Fibroblast of peridontal ligament (primary cell): ENCODE results near the gene CACNA1S.

Experiments
- DNase-seq: peaks from one replicate; pipeline ENCODE4 v3.0.0-alpha.2; 2010; ENCODE audit errors: extremely low read depth

Gene CACNA1S

DNA sequence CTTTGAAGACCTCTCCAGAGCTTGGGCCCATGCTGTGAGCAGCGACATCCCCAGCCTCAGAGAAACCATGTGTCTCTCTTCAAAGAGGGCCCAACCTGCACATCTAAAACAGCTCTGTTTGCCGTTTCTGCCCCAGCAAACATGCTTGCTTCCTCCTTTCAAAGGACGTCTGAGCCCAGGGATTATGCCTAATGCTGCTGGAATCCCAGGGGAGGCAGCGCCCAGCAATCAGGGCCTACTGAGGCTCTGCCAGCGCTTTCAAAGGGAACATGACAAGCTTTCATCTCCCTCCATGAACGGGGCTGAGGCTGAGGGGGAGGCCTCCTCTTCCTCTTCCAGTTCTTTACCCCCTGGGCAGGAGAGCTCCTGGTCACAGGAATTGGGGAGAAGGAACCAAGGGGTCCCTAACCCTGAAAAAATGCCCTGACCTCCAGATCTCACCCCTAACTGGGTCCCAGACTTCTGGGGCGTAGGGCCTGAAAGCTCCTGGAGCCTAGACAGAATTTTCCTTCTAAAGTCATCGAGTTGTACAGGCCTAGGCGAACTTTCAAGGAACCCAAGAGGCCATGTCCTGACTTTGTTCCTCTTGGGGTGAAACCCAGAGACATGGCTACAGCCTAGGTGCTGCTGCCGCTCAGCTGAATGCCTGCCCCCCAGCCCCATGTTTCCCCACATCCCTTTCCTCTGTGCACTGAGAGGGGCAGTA is 28.2 kb upstream of the CACNA1S start:
- DNase-seq = no peak

DNA sequence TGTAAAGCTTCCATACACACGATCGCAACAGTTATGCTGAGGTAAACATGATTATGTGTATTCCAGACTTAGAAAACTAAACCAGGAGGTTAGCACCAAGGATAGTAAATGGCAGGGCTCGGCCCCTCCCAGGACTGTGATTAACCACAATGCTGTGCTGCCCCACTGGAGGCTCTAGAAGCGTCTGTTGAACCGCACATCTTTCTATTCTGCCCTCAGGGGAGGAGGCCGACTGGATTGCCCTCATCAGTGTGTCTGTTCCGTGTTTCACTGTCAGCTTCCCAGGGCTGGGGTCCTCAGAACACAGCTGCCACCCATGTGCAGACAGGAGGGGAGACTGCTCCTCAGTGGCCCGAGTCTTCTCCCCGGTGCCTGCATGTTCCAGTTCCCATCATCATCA is 27.5 kb upstream of the CACNA1S start:
- no peak for DNase-seq

DNA sequence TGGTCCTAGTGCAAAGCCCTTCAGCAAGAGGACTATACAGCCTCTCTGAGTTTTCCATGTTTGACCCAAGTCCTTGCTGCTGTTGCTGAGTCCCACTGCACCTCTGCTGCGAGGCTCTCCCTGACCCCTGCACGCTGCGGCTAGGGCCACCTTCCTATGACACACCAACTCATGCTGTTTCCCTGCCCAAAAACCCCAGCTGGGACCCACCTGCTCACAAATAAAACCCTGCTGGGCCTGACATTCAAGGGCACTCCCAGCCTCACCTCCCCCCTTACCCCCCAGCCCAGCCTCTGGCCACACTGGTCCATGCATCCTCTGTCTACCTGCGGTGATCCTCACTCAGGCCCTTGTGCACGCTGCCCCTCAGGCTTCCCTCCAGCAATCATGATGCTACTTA is 27.1 kb upstream of the CACNA1S start:
- no peak for DNase-seq

DNA sequence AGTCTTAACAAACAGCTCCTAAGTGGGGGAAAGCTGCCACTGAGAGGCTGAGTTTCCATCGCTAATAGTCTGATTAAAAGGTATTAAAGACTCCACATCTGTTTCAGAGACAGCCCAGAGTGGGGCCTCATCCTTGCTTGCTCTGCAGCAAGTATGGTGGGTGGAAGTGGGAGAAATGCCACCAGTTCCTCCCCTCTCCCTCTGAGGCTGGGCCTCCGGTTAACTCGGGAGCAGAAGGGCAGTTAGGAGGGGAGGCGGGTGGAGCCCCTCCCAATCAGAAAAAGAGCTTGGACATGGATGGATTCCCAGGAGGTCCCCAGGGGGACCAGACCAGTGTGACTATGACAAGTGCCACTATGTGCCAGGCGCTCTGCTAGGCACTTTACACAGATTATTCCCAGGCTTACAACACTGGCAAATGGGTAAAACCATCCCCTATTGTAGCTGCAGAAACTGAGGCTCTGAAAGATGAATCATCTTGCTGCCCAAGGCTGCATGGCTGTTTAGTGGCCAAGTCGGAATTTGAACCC is 26.1 kb upstream of the CACNA1S start:
- DNase-seq = no peak

DNA sequence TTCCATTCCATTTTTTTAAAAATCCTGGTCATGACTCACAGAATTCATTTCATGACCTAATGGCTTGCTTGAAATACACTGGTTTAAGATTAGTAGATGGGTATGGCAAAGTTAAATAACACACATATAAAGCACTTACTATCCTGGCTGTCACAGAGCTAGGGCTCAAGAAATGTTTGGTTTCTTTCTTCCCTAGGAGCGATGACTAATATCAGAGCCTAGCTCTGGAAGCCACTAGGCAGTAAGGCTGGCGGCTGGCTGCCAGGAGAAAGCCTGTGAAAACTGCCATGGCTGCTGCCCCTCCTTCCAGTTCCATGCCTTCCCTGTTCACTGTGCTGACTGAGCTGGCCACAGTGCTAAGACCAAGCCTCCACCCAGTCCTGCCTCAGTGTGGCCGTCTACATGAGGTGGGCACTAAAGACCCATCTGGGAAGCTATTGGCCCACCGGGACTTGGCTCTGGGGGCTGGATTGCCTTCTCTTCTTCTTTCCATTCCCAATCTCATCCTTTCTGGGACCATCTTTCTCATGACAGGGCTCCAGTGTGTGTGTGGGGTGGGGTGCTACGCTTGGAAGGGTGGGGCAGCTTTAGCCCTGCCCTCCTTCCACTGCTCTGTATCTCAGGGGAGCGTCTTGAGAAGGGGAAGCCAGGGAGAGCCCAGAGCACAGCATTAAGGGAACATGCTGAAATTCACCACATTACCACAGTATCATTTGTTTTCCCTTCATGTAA is 25.5 kb upstream of the CACNA1S start:
- DNase-seq = peak; percentile 93

DNA sequence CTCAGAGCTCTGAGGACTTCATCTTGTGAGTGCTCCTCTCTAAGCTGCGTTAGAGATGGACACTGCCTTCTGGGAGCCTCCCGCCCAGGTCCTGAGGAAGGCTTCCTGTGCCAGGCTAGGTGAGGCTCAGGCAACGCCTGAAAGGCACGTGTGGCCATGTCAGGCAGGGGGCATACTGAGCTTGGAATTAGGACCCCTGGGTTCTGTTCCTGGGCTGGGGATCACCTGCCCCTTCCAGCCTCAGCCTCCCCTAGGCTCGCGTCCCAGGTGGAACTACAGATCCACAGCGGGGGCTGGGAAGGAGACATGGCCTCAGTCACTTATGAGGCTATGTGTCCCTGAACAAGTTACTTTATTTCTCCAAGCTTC is 24.8 kb upstream of the CACNA1S start:
- no peak for DNase-seq

DNA sequence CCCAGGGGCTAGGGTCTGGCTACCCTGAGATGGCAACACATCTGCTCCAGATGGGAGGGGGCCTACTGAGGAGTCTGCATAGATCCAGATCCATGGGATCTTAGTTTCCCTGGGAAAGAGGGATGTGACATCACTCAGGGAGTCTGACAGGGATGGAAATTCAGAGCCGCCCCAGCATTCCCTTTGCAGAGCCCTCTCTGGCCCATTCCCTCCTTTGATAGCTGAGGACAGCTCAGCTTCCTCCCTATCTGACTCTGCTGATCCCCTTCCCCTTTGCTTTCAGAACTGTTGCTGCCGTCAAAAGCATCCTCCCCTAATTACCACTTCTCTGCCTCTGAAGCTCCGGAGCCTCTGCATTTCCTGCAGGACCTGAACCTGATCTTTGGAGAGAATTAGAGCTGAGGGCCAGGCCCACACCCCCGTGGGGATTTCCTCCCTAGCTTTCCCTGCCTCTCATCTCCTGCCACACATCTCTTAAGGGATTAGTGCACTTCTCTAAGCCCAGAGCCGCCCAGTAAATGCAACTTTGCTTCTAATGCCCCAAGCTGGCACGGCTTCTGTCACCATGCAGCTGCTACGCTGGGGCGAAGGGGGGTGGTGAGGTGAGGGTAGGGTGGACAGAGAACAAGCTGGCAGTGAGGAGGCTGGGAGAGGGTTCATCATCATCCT is 24.3 kb upstream of the CACNA1S start:
- DNase-seq = no peak

DNA sequence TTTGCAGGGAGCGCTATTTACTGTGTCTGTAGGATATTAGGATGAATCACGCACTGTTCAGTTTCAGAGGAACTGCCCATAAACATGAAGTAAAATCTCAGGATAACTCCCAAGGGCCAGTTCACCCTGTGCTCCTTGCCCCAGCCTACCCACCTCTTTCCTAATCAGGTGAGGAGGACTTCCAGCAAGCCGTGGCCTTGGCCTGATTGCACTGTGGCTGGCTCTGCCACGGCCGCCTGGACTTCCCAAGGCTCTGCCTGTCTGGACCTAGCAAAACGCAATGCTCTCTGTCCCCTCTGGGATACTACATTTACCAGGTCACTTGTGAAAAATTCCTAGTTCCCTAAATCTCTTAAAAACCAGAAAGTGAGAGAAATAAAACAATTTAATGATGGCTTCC is 22.2 kb upstream of the CACNA1S start:
- DNase-seq = no peak

DNA sequence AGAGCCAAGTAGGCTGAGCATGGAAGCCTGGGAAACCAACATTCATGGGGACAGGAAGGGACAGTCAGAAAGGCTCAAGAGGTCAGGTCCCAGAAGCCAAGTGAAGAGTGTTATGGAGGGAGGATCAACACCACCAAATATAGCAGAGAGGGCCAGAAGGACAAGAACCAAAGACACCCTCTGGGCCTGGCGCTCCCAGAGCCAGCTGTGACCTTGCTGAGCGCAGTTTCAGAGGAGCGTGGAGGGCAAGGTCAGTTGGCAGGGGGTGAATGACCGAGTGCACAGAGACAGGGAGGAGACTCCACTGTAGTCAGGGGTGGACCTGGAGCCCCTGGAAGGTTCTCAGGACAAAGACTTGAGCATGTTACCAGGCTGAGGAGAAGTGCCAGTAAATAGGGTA is 19.2 kb upstream of the CACNA1S start:
- no peak for DNase-seq

DNA sequence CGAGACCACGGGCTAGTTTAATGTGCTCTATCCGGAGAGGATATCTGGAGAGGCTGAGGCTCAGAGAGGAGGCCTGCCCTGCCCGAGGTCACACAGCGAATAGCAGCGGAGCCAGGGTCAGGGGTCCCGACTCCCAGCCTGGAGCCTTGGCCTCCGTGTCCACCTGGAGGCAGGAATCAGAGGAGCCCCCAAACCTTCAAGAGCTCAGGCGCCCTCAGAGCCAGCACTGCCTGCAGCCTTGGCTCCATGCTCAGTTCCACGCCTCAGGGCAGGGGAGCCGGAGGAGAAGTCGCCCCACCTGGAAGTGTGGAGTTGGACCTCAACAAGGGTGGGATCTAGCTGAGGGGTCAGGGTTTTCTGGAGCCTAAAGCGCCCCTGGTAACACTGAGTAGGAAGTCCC is 16.7 kb upstream of the CACNA1S start:
- no peak for DNase-seq

DNA sequence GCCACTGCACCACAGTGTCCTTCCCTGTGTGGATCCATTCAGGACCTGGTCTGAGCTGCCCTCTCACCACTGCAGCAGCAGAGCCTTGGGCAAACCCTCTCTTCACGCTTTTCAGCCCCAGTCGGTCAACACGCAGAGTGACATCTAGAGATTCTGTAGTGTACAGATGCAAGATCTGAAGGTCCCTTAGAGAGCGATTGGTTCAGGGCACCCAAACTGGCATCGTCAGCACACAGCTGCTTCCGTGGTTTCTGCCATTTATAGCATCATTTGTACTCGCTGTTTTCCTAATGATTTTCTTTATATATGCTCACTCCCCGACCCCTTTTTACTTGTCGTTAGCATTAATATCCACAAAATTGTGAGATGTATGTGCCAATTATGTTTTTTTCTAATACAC is 16.2 kb upstream of the CACNA1S start:
- DNase-seq = no peak

DNA sequence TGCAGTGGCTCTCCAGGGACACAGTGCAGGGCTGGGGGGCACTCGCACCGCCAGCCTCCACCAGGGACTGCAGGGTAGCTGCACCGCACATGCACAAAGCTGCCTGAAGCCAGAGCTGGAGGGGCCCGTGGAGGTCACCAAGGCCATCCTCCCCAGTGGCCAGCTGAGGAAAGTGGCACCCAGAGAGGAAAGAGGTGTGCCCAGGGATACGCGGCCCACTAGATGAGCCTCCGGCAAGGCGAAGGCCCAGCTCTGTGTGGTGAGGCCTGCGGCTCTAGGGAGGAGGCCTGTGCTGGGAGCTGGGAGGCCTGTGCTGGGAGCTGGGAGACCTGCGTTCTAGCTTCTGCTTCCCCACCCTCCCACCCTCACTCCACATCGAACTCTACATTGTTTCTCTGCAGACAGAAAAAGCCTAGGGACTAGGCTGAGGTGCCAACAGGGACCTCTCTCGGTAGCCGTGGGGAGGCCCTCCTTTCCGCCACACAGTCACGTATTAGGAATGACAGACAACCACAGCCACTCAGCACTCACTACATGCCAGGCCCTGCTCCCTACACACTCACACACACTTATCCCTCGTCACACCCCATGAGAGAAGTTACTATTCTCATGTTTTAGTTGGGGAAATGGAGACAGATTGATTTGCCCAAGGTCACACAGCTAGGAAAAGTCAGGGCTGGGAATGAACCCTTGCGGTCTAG is 15.7 kb upstream of the CACNA1S start:
- peak; percentile 33 for DNase-seq

DNA sequence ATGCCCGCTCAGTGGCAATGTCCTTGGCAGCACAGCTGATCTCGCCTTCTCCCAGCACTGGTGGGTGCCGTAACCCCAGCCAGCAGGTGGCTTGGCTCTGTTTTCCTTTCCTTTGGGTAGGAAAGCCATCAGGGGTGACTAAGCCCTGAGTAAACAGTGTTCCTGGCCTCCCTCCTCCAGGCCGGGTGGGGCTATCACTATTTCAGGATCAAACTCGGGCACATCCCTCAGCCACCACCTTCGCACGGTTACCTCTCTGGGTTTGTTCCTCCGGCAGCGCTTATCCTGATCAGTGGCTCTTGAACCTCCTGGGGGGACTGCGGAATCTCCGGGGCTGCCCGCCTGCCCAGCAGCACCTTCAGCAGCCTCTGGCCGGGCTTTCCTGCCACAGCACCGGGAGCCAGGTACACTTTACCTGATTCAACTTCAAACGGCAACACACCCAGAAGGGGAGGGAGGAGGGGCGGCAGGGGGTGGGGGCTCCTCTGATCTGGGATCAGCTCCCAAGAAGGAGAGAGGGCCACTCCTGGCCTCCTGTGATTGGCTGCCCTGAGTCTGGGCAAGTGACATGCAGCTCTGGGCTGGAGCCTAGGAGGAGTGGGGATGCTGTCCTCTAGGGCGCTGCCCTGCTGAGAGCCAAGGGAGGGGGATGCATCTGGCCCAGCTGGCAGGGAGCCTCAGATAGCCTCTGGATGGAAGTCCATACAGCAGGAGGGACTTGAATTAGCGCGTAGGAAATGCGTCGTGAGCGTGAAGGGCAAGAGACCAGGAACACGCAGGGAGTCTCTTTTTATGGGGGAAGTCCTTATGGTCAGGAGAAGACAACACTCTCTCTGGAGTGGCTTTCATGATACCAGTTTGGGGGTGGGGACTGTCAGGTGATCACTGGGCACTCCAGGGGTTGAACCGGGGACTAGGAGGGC is 14.9 kb upstream of the CACNA1S start, which contains the start of gene ASCL5:
TSS of gene ASCL5 (minus strand) at position 353 of the 923 bp plus-strand sequence. CDS start 11,812 bp downstream, outside the sequence.
- DNase-seq = no peak

DNA sequence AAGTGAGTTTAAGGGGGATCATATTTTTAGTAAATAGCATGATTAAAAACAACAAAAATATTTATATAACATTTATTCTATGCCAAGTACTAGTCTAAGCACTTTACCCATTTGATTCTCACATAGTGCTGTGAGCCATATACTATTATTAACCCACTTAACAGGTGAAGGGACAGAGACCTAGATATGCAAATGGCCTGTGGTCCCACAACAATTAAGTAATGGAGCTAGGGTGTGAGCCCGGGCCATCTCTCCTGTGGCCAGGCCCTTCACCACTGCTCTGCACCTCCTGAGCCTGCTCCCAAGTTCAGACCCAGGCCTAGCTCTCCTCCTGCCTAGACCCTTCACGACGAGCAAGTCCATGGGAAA is 14.2 kb upstream of the CACNA1S start:
- DNase-seq = no peak

DNA sequence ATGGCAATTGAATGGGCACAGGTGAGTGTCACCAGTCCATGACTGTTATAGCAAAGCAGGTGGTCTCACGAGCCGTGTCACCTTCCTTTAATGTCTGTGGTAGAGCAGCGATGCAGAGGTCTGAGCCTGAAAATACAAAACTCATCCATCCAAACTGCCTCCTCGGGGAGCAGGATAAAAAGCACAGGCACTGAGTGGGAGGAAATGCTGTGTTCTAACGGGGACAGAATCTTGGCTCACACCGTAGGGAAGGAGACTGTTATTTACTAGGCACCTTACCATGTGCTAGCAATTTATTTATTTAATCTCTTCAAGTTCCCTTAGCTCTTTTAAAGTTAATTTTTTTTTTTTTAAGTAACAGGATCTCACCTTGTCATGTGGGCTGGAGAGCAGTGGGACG is 13.6 kb upstream of the CACNA1S start:
- DNase-seq = no peak

DNA sequence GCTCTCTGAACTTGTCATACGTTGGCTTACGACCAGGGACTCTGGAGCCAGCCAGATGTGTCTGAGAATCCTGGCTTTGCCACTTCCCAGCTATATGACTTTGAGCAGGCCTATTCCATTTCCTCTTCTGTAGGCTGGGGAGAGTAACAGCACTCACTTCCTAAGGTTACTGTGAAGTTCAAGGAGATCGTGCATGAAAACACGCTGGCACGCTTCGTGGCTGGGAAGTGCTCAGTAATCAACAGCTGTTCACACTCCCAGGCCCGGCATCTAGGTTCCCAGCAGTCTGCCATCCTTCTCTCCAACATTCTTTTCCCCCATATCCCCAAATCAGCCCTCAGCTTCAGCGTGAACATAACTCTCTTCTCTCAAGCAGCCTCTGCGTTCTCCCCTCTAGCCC is 12.8 kb upstream of the CACNA1S start:
- DNase-seq = no peak

DNA sequence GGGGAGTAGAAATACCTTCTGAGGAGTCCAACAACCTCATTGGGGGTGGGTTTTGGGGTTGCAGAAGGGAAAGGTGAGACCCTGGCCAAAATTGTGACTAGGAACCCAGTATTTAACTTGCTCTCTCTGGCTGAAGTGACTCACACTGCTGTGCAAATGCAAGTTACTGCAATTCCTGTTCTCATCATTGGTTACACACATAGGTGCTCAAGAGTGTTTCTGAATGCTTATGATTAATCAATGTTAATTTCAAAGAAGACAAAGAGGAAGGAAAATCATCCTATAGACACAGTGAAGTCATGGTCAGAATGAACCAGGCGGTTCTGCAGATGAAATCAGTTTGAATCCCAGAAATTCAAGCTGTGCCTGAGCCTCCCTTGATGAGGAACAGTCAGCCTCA is 11.6 kb upstream of the CACNA1S start:
- DNase-seq = no peak

DNA sequence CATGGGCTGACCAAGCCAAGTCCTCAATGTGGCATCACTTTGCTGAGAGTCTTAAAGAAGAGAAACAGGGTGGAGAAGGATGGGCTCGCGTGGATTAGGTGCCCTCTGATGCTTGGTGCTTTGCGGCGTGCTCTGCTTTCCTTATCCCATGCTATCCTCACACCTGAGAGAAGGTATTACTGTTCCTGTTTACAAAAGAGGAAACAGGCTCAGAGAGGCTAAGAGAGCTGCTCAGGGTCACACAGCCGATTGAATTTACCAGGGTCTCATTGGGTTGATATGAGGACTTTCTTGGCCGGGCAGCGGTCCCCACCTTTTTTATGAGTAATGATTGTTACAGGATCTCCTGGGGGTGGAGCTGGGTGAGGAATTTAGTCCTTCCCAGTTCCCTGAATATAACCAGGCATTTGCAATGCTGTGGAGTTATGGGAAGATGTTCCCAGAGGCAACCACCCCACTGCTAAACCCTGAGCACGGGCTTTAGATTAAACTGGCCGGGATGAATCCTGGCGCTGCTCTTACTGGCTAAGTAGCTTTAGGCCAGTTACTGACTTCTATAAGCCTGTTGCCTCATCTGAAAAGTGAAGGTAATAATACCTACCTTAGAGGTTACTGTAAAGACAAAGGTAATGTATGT is 10.2 kb upstream of the CACNA1S start:
- DNase-seq = no peak

DNA sequence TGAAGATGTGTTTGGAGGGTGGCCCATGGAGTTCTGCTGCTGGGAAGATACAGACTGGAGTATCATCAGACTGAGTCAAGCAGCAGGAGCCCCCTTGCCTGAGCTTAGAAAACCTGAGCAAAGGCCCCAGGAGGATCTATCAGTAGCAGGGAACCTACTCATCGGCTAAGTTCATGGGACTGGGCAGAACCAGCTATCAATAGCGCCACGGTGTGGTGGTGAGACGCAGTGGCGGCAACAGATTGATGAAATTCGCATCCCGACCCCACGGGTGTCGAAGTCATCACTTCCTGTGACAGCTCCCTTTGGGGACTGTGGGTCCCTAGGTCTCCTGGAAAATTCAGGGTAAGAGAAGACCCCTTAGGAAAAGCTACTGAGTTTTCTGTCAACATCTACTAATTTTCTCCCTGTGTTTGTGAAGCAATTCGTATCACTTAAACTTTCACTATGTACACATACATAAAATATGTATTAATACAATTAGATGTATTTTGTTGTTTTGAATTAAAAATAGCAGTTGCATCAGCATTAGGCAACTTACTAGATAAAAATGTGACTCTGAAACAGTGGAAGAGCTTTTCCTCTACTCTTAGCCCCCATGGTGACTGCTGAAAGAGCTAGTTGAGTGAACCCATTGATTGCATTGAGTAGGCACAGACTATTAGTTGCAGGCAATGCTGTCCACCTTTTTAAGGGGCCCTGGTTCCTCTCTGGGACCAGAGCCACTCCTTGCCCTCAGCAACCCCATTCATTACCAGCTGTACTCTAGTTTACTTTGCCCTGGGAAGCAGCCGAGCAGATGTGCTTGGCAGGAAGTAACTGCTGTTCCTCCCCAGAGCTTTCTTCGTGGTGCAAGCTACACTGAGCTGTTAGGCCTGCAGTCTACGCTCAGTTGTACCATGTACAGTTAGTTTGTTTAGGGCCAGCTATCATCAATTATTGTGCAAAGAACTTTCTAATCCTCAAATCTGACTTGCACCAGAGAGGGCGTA is 7.3 kb upstream of the CACNA1S start:
- DNase-seq = peak; percentile 38
